GM18870 (cell line): ENCODE results near the gene GLIS2.

Experiments
- ATAC-seq: cut with Tn5 transposase; IDR thresholded peaks from one replicate; pipeline ENCODE4 v1.9.1; 2021; ENCODE audit warnings: moderate library complexity; ENCODE audit not compliant: unreplicated experiment

GLIS2 gene

DNA sequence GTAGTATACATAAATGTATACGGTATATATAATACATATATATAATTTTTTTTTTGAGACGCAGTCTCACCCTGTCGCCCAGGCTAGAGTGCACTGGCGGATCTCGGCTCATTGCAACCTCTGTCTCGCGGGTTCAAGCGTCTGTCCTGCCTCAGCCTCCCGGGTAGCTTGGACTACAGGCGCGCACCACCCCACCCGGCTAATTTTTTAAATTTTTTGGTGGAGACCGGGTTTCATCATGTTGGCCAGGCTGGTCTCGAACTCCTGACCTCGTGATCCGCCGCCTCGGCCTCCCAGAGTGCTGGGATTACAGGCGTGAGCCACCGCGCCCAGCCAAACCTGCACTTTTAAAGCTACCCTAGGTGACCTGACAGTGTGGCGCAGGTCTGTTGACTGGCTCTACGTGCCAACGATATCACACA is 34.5 kb downstream of the GLIS2 start:
- ATAC-seq = peak; percentile 8

DNA sequence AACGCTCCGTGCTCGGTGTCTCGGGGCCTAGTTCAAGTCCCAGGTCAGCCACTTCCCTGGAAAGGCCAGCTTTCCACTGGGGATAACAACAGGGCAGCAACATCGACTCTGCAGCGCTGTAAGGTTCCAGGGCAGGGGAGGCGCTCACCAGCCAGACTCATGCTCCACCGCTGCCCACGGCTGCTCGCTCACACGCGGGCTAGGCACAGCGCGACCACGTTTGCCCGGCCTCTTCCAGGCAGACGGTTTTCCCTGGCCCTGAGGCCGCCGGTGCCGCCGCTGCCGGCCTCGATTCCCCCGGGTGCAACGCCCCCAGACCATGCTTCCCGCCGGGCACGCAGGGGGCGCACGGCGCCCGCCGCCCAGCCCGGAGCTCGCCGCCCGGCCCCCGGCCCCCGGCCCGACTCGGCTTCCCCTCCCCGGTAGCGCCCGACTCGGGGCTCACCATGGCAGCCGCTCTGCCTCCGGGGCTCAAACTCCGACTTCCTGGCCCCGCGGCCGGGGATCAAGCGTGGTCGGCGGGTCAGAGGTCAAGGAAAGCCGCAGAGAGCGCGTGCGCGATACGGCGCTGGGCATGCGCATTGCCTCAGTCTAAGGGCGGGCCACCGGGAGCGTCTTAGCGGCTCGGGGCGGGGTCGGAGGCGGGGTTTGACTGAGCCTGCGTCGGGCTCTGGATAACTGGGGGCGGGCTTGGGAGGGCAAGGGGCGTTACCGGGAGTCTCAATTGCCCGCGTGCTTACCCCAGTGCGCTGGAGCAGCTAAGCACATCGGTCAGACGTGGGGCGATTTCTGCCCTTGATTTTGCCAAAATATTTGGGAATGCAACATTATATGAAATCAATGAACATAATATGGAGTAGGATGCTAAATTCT is 35.2 kb downstream of the GLIS2 start, which contains the start of gene PAM16:
Gene PAM16 (minus strand): TSS at position 535 of the 873 bp plus-strand sequence. CDS start 87 bp downstream, at position 448.
- peak; percentile 79 for ATAC-seq

DNA sequence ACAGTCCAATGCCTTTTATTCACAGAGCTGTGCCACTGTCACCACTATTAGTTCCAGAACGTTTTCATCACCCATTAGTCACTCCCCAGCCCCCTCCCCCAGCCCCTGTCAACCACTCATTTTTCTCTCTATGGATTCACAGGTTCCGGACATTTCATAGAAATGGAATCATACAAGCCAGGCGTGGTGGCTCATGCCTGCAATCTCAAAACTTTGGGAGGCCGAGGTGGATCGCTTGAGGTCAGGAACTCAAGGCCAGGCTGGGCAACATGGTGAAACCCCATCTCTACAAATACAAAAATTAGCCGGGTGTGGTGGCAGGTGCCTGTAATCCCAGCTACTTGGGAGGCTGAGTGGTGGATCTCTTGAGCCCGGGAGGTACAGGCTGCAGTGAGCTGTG is 36.0 kb downstream of the GLIS2 start:
- ATAC-seq = no peak

DNA sequence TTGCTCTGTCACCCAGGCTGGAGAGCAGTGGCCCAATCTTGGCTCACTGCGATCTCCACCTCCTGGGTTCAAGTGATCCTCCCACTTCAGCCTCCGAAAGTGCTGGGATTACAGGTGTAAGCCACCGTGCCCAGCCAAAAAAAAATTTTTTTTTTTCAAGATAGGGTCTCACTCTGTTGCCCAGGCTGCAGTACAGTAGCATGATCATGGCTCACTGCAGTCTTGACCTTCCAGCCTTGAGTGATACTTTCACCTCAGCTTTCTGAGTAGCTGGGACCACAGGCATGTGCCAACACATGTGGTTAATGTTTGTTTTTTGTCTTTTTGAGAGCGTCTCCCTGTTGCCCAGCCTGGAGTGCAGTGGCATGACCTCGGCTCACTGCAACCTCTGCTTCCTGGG is 37.0 kb downstream of the GLIS2 start:
- ATAC-seq = no peak

DNA sequence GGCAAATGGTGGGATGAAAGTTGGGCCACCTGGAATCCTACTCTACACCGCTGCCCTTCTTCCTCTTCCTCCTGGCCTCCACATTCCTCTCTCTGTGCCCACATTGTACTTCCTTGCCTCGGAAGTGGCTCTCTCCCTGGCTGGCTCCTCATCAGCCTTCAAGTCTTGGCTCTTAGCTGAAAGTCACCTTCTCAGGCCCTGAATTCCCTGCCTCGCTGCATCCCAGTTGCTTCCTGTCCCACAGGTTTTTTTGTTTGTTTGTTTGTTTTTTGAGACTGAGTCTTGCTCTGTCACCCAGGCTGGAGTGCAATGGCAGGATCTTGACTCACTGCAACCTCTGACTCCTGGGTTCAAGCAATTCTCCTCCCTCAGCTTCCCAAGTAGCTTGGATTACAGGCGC is 37.8 kb downstream of the GLIS2 start:
- no peak for ATAC-seq

DNA sequence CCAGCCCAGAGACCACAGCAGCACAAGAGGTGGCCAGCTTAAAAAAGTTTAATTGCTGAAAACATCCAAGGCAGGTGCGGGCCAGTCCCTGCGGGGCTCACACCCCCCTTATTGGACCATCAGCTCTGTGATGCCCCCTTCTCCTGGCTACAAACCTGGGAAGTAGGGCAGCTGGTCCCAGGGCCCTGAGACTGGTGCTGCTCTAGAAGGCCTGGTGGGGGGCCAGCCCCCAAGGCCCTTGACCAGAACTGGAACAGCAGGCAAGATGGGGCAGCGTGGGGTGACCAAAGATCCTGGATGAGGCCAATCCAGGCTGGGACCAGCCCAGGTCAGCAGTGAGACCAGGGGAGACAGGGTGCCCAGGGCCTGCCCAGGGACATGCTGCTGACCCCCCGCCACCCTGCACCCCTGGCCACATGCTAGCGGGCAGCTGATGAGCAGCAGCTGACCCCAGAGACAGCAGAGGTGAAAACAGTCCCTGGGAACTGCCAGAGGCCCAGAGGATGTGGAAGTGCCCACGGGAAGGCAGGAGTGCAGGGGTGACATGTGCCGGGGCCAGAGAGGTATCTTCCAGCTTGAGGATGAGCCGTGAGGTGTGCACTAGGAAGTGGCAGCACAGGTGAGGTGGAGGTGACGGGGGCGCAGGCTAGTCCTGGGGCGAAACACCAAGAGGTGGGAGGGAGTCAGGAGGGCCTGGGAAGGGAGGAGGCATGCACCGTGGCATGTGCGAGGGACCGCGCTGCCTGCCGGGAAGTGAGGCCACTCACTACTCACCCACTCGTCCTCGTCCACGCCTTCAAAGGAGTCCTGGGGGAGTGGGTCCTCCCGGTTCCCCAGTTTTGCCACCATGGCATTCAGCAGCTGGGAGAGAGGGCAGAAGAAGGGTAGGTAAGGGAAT is 38.9 kb downstream of the GLIS2 start:
- no peak for ATAC-seq

DNA sequence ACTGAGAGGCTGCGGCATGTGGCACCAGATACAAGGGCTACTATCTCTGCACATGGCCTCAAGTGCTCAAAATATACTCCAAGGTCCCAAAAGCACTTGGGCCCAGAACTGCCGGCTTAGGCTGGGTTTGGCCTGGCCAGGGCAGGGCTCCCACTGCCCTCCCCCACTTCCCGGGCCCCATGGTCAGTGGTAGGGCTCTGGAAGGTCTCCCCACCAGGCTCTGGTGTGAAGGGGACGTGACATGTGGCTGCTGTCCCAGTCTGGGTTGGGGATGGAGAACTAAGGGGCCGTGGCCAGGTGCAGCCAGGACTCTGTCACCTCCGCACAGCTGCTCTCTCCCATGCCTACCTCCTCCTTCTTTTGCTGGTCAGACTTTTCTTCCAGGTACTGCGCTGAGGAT is 41.0 kb downstream of the GLIS2 start:
- ATAC-seq = no peak

DNA sequence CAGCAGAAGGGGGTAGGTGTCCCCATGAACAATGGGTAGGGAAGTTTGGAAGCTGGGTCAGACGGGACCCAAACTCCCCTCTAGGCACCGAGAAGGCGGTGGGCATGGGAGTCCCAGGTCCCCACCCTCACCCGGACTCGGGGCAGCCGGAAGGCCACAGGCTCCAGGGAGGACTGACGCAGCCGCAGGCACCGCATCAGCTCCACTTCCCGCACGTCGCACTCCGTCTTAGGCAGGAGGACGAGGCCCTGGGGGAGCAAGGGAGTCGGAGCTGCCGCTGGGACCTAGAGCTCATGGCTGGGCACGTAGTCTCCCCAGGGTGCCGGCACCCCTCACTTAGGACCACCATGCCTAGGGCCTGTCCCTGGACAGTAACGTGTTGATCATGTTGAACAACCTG is 42.4 kb downstream of the GLIS2 start:
- no peak for ATAC-seq

DNA sequence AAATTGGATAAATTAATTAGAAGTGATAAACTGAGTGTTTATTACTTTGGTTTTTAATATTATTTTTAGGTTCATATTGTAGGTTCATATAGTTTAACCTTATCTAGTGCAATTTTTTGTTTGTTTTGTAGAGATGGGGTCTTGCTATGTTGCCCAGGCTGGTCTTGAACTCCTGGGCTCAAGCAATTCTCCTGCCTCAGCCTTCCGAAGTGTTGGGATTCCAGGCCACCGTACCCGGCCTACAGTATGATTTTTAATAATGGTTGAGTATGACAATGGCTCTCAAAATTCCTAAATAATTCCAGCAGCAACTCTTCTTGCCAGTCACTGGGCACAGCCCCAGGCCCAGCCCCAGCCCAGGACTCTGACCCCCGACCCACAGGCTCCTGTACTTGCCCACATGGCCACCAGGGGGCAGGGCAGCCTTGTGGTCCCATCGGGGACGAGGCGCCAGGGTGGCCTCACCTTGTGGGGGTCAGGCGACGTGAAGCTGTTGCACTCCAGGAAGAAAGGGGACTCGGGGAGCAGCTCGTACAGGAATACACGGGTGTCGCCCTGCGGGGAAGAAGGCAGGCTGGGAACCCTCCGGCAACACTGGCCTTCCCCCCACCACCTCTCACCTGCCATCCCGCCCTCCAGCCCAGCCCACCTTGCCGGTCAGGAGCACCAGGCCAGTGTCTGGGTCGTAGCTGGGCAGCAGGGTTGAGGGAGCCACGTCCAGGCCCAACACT is 43.1 kb downstream of the GLIS2 start:
- no peak for ATAC-seq

DNA sequence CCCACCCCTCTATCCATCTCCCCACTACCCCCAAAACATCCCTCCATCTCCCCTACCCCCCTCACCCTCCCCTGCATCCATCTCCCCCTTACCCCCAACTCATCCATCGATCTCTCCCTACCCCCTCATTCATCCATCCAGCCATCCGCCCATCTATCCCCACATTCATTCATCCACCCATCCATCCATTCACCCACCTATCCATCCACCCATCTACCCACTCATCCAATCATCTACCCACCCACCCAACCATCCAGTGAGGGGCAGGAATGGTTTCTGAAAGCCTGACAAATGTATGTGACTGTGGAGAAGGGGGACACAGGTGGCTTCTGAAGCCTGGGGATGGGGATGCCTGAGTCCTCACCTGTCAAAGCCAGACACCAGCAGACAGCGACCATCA is 44.0 kb downstream of the GLIS2 start:
- ATAC-seq = no peak

DNA sequence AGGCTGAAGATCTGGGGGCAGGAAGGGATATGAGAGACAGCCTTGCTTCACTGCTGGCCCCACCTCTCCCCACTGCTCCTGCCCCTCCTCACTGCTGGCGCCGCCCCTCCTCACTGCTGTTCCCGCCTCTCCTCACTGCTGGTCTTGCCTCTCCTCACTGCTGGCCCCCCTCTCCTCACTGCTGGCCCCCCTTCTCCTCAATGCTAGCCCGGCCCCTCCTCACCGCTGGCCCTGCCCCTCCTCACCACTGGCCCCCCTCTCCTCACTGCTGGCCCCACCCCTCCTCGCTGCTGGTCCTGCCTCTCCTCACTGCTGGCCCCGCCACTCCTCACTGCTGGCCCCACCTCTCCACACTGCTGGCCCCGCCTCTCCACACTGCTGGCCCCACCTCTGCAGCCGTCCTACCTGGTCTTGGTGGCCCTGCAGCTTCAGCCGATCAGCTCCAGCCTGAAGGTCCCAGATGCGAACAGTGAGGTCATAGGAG is 44.7 kb downstream of the GLIS2 start:
- ATAC-seq = no peak

DNA sequence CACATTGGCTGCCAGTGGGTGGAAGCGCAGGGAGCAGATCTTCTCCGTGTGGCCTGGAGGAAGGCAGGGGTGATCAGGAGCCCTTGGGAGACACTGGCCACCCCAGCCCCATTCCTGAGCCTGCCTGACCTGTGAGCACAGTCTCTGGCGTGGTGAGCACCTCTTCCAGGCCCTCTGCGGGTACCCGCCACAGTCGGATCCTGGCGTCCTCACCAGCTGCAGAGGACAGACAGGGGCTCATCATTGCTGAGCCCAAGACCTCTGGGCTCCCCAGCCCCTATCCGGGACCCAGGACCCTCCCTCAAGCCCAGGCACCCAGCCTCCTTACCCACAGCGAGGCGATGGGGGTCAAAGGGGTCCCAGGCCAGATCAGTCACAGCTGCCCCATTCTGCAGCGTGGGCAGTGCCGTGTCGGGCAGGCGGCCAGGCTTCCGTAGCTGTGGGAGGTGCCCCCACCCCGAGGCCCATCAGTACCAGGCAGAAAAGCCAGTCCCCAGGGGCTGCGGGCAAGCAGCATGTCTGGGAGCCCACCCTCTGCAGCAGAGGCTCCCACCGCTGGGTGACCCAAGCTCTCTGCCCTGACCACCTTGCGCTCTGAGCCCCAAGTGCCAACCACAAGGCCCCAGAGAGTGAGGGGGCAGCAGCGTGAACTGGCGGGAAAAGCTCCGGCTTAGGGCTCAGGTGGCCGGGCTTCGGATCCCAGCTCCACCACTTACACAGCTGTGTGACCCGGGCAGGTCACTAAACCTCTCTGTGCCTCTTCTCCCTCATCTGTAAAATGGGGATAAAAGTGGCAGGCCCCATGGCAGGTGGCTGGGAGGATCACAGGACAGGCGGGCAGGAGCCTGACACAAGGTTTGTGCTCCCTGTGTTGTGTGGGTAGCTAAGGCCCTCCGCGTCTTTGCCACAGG is 45.4 kb downstream of the GLIS2 start:
- ATAC-seq = no peak

DNA sequence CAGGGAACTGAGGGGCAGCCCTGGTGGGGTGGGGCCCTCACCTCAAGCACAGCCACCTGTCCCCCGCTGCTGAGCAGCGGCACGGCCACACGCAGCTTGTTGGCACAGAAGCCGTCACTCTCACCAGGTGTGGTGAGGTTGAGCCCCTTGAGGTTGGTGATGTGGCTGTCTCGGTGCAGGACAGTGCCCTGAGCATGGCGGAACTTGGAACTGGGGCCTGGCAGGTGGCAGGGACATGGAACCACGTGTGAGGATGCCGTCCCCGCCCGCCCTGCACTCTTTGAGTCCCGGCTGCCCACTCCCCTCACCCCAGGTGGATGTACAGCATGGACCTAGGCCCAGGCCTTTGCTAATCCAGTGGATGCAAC is 46.1 kb downstream of the GLIS2 start:
- ATAC-seq = no peak

DNA sequence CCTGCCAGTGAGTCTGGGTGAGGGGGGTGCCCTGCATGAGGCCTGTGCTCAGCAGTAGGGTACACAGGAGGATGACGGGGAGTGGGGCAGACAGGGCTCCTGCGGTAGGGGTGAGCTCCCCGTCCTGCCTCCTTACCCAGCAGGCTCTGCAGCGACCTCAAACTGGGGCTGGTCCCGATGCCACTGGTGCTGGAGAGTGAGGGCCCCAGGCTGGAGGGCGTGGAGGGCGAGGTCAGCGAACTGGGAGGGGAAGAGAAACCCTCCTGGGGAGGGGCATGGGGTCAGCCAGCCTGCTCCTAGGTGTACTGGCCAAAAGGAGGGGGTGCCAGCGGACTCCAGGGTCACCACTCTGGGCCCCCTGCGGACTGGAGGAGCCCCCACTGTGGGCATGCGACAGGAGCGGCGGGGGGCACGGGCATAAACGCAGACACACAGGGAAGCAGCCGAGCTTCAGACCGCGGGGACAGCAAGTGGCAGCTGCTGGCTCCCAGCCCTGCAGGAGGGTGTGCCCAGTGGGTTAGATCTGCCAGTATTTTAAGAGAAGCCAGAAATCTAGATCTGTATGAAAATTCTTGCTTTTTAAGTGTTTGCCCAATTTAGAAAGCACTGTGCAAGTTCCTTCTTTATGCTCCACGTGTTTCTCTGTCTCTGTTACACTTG is 46.7 kb downstream of the GLIS2 start:
- no peak for ATAC-seq

DNA sequence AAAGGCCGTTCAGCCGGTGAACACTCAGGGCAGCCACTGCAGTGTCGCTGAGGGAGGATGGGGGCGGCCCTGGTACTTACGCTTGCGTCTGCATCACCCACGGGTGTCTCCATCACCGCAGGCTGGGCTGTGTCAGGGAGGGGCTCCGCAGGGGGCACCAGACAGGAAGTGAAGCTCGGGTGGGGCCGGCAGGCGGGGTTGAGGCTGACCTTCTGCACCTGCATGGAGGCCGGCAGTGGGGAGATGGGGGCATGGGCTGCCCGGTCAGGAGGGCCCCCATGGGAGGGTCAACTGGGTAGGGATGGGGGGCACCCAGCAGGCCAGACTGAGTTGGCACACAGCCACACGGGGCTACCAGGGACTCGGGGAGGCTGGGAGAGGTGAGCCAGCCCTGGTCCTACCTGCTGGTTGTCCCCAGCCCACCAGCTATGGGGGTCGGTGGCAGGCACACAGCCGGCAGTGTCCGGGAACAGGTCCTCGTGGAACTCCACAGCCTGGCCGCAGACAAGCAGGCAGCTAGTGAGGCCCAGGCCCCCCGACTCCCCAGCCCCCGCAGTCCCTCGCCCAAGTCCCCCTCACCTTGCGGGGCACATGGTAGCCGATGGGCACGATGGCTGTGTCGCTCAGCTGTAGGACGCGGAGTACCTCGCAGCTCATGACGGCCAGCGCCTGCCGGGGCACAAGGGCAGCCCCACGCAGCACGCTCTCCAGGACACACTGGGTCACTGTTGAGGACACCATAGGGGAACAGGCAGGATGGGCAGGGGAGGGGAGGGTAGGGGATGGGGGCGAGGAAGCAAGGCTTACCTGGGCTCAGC is 48.5 kb downstream of the GLIS2 start:
- no peak for ATAC-seq

DNA sequence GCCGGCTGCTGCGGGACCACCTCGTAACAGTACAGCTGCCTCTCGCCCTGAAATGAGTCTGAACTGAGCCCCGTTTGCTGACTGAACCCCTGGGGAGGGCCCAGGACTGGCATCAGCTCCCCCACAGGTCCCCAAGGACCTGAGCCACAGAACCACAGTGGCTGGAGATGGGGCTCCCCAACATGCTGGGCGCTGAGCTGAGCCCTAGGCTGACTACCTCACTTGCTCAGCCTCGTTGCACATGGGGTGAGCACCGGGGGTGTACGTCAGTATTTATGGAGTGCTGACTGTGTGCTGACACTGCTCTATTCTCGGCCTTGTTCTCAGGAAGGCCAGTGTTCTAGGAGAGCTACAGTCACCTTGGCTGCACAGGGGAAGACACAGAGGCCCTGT is 49.1 kb downstream of the GLIS2 start:
- no peak for ATAC-seq

DNA sequence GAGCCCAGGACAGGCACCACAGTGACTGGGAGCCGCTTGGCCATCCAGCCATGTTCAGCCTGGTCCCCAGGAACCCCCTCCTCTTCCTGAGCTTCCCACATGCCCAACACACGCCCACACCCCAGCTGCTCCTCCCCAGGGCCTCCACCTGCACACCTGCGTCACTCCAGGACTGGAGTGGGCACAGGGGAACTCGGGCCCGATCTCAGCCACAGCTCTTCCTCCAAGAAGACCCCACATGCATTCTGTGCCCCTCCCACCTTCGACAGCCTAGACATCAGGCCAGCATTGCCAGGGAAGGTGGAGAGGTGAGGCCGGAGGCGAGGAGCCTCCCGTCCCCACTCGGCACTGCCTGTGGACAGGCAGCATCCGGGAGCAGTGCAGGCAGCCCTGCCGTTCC is 49.7 kb downstream of the GLIS2 start:
- no peak for ATAC-seq

DNA sequence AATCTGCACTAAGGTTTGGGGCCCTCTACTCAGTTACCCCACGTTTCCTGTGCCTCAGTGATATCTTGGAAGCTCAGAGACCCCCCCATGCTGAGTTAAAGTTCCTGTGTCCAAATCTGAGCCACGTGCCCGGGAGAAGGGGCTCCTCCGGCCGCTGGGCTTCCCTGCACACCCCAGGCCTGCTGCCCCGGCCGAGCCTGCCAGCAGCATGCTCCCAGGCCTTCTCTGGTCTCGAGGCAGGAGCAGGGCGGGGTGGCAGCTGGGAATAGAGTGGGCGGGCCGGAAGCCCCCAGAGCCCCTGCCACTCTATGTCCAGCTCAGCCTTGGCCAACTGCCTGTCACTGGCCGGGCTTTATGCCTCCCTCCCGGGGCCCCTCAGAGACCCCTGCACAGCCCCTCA is 50.1 kb downstream of the GLIS2 start:
- ATAC-seq = no peak

DNA sequence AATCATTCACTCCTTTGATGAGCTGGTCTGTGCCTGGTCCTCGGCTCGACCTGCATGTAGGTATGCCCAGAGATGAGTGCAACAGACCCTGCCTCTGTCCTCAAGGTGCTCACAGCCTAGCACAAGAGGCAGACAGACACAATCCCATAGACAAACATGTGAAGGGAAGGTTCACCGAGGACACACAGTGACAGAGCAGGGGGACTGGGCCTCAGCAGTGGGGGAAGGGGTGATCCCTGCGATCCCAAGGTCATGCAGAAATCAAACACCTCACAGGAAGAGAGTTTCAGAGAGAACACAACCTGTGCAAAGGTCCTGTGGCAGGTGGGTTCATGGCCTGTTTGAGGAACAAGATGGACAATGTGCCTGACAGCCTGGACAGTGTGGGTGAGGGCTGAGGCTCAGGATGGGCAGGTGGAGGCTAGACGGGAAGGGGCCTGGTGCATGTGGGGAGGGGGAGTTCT is 51.6 kb downstream of the GLIS2 start:
- ATAC-seq = no peak
